OCI-LY7 (cell line): Measurements from ENCODE around the gene CEP131.

ENCODE experiments used
- CTCF ChIP-seq: fragments of 200-600 bp; sonication (generic); conservative IDR thresholded peaks from 2 replicates; pipeline ENCODE4 v1.5.1; 2014; ENCODE audit warnings: mild to moderate bottlenecking, antibody characterized with exemption, low read length, moderate library complexity, mixed read lengths
- EZH2phosphoT487 ChIP-seq: fragments of 200-600 bp; sonication (generic); IDR thresholded peaks from 2 replicates; pipeline ENCODE4 v1.6.1; 2018; ENCODE audit warnings: low read depth, borderline replicate concordance, mild to moderate bottlenecking, mixed run types, antibody characterized with exemption, low read length, moderate library complexity, mixed read lengths

GRCh38 chr17:81244358-81245023, 21.7 kb upstream of the CEP131 start:
- TF ChIP-seq CTCF (no peak), EZH2phosphoT487 (no peak)
